C1 segment of cervical spinal cord (tissue), 14 donors: Measurements from ENCODE around the gene ARHGEF39.
A peak's percentile ranks its signal among the peaks of the same experiment; 100 is the strongest.

Experiments
- DNase-seq, 14 donors: peaks; one replicate each; lab custom pipeline; 2025; lab: John Stamatoyannopoulos, UW

Gene ARHGEF39, protein sequence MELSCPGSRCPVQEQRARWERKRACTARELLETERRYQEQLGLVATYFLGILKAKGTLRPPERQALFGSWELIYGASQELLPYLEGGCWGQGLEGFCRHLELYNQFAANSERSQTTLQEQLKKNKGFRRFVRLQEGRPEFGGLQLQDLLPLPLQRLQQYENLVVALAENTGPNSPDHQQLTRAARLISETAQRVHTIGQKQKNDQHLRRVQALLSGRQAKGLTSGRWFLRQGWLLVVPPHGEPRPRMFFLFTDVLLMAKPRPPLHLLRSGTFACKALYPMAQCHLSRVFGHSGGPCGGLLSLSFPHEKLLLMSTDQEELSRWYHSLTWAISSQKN

DNA sequence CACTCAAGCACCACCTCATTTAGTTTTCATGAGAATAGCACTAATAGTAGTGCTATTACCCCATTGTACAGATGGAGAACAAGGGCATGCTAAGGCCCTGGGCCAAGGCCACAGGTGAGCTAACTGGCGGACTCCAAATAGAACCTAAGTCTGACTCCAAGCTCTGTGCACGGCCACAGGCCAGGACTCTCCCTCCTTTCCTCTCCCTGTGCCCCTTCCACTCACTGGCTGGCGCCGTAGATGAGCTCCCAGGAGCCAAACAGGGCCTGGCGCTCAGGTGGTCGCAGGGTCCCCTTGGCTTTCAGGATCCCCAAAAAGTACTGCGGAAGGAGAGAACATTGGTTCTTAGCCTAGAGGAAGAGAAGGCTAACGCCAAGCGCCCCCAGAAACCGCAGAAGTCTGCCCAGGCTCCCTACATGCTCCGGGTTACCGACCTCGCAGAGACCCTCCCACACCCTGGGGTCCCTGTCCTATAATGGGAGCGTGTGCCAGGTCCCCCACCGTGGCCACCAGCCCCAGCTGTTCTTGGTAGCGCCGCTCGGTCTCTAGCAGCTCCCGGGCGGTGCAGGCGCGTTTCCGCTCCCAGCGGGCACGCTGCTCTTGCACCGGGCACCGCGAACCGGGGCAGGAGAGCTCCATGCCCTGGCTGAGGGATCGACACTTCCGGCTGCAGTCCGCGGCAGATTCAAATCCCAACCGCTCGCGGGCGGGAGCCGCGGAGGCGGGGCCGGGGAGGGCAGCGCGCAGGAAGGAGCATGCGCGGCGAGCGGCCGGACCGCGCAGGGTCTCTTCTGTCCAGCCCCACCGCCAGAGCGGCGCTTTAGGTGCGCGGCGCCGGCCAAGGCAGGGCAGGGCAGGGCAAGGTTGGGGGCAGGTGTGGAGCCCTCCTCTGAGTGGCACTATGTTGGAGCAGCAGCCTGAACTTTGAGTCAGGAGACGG lies at the start of gene ARHGEF39:
Gene ARHGEF39, minus strand, starts transcription at position 665 of the 940 bp plus-strand sequence. Its CDS starts 26 bp downstream, at position 639.
- peak in 11 of 14 donors; percentile 23 to 80 (median 56) for DNase-seq

DNA sequence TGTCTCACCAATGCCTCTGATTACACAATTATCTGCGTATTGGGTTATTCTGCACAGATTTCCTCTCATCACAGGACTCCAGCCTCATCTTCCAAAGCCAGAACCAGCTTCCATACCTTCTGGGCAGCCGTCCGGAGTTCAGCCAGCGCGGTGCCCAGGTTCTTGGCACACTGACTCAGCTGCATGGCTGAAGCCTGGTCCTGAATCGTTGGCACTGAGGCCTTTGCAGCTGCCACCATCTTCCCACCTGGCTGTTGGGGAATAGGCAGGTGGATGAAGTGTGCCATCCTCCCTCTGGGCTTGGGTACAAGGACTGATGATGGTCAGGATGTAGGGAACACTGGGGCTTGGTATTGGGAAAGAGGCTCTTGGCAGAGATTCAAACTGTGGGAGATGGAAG lies 49.1 kb upstream of the ARHGEF39 start:
- DNase-seq = peak in 1 of 14 donors; percentile 71

DNA sequence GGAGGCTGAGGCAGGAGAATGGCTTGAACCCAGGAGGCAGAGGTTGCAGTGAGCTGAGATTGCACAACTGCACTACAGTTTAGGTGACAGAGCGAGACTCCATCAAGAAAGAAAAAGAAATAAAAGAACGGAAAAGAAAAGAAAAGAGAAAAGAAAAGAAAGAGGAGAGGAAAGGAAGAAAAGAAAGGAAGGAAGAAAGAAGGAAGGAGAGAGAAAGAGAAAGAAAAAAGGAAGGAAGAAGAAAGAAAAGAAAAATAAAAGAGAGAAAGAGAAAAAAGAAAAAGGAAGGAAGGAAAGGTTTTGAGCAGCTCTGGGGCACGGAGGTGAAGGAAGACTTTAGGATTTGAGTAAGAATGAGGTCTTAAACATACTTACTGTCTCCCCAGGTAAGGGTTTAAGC lies 48.6 kb upstream of the ARHGEF39 start:
- no peak for DNase-seq

DNA sequence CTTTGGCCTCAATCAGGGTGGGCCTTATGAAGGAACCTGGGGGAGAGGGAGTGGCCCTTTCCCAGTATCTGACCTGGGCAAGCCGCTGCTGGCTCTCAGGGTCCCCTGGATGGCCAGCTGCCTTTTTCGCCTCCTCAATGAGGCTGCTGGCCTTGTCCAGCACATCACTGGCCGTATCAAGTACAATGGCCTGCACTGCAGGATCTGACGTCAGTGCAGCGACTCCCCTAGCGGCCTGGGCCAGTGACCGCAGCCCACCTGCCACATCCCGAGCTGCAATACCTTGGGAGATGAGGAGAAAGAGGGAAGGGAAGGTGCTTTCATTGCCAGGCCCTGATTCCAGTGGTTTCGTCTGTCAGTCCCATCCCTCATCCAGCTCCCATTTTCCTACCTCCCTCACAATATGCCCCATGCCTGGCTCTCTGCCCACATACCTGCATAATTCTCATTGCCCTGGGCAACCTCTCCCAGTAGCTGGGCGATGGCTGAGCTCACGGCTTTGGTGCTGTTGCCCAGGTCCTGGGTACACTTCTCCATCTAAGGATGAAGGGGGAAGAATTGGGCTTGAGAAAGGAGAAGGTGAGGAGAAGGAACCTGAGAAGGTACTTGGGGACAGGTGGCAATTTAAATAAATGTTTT lies 47.9 kb upstream of the ARHGEF39 start:
- no peak for DNase-seq

DNA sequence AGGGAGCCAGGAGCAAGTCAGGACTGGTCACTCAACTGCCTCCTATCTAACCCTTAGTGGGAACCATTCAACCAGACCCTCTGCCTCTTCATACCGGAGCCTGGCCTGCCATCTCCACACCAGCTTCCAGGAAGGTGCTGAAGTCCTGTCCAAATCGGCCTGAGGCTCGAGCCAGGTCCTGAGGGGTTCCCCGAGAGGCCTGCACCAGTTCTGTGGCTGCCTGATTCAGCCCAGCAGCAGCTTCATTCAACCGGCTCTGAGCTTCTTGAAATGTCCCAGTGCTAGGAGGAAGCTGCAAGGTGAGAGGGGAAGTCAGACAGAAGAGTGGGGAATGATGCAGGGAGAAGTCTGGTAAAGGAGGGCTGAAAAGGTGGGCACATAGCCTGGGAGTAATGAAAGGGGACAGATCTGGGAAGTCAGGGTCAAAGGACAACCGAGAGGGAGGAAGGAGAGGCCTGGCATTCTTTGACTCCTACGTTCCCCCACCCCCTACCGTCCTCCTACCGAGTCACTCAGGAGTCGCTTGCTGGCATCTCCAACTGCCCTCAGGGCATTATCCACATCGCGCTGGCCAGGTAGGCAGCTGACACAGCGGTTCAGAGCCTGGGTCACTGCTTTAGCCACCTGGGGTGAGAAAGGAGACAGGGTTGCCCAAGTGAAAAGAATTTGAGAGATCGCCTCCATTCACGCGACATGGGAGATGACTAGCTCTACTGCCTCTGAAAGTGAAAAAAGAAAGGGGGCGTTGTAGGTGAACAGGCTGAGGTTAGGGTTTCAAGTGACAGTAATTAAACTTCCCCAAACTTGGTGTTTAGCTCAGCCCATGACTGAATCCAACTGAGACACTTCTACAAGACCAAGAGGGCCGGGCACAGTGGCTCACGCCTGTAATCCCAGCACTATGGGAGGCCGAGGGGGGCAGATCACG lies 46.8 kb upstream of the ARHGEF39 start:
- no peak for DNase-seq

DNA sequence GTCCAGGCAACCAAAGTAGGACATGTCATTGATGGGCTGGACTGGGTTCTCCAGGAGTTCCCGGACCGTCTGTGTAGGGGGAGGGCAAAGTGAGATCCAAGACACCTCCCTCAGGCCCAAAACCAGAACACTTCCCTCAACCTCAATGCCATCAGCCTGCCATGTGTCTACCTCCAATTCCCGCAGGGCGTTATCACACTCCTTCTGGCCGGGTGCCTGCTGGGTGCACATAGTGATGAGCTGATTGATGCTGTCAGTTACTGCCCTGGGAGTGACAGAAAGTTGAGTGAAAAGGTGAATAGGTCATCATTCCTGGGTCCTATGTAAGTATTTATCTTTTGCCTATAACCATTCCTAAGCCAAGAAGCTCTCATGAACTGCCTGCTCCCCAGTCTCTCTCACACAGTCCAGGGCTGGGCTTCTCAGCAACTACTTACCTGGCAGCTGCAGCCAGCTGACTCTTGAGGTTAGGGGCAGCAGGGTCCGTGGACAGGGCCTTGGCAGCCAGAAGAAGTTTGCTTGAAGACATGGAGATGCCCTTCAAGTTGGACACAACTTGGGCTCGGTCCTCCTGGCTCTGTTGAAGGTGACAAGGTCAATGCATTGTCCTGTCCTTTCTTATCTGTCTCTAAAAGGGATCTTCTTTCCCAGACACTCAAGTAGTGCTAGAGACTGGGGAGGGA lies 46.0 kb upstream of the ARHGEF39 start:
- no peak for DNase-seq

DNA sequence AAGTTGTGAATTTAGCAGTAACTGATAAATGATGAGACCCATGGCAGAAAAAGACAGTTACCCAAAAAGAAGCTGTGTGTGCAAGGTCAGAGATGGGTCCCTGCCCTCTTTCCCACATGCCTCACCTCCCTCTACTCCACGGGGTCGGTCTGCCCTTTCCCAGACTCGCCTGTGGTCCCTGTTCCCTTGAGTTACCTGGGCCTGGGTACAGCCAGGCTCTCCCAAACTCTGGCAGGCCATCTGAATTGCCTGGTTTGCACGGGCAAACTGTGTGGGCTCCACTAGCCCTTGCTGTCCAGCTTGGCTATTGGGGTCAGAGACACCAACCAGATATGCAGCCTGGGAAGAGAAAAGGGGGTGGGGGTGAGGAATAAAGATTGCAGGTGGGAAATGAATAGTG lies 43.2 kb upstream of the ARHGEF39 start:
- no peak for DNase-seq

DNA sequence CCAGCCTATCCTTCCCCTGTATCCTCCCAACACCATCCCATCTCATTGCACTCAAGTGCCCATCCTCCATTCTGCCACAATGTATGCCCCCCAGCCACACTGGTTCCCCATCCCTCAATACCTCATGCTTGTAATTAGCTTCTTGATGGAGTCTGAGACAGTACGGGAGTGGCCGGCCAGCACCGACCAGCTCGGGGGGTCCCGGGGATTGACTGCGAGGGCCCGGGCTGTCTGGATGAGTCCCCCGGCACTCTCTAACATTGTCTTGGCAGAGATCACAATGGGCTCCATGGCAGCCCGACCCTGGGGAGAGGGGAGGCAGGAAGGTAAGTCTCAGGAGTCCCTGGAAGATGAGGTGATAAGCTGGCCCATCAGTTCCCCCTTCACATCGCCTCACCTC lies 42.0 kb upstream of the ARHGEF39 start:
- no peak for DNase-seq

DNA sequence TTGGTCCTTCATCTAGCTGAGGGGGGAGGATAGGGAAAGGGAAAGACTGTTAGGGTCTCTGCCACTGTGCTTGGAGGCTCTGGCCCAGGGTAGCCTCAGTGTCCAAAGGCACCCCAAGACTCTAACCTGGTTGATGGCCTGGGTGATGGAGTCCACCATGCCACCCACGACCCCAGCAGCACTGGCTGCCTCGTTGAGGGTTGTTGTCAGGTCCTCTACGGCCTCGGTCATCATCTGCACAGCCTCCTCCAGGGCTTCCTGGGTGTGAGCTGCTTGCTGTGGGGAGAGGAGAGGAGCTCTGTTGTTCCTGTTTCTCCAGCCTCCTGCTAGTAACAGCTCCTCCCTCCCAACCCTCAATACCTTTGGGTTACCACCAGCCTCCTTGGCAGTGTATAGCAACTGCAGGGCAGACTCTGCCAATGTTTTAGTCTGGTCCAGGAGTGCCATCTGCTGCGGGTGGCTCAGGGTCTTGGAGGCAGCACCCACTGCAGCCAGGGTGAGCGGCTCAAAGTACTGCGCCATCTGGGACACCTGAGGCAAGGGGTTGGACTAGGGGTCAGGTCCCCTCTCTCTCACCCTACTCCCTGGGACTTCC lies 40.9 kb upstream of the ARHGEF39 start:
- peak in 1 of 14 donors; percentile 92 for DNase-seq

DNA sequence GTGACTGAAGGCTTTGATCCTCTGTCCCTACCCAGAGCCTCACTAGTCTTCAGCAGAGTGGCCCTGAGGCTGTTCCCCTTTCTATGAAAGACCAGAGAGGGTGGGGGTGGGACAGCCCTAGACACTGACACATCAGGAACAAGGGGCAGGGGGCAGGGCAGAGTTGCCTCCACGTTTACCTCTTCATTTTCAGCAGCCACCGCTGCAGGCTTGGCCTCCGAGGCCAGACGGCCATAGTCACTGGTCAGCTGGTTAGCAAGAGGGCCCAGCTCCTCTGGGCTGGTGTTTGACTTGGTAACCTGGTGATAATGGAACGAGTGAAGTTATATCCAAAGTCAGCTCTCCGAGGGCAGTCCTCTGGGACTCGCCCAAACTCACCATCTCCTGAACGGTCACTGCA lies 40.4 kb upstream of the ARHGEF39 start:
- no peak for DNase-seq

DNA sequence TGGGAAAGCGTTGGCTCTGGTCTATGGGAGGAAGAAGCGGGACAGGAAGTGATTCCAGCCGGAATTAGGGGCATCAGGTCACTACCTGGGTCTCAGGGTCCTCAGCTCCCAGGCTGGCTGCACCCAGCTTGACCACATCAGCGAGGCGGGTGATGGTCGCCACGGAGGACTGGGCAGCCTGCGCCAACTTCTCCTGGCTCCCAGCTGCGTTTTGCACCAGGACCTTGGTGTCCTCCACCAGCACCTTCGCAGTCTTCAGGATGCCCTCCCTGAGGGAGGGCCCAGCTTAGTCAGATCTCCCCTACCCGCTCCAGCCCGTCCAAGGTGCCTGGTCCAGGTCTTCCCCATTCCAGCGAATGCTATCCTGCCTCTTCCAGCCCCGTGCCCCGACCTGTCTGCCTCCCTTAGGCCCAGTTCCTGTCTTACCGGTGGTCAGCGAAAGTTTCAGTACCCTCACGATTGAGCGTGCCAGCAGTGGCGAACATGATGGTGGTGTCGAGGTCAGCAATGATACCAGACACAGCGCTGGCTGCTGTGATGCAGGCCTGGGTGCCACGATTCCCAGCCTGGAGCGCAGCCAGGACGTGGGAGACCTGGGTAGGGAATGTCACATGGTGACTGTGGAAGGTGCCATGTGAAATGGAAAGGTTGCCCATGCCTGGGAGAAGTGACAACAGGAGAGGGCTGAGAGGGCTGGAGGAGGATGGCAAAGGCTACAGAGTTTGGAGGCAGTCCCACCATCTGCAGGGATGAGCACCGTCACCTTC lies 39.1 kb upstream of the ARHGEF39 start:
- DNase-seq = no peak

DNA sequence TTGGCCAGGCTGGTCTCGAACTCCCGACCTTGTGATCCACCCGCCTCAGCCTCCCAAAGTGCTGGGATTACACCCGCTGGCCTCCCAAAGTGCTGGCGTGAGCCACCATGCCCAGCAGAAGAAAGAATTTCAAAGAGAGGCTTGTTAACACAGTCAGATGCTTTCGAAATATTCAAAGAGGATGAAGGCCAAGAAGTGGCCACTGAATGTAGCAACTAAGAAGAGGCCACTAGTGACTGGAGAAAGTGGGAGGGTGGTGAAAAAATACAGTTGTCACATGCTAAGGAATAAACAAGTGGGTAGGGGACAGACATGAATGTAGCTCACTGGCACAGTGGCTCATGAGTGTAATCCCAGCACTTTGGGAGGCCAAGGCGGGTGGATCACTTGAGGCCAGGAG lies 37.7 kb upstream of the ARHGEF39 start:
- no peak for DNase-seq

DNA sequence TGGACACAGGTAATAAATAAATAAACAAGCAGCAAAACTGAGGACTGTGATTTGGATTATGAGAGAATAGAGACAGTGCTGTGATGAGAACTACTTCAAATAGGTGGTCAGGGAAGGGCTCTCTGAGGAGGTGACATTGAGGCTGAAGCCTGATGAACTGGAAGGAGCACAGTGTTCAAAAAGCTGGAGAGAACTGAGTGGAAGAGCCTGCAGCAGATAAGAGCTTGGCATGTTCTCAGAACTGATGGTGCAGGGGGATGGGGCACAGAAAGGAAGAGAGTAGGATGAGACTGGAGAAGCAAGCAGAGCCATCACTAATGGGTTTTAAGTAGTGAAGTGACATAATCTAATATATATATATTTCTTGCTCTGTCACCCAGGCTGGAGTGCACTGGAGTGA lies 35.9 kb upstream of the ARHGEF39 start:
- DNase-seq = no peak

DNA sequence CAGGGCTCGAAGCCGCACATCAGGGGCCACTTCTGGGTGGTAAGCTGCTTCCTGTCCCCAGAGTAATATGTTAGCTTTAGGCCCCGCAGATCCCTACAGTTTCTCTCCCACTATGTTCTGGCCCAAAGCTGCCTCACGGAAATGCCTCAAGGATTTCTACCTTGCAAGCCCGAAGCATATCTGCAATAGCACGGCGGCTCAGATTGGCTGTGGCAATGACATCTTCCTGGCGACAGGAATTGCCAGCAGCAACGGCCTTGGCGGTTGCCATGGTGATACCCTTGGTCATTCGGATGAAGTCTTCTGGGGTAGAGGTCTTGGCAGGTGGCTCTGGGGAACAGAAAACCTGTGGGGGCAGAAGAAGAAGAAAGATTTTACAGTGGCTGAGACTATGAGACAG lies 35.0 kb upstream of the ARHGEF39 start:
- DNase-seq = no peak

DNA sequence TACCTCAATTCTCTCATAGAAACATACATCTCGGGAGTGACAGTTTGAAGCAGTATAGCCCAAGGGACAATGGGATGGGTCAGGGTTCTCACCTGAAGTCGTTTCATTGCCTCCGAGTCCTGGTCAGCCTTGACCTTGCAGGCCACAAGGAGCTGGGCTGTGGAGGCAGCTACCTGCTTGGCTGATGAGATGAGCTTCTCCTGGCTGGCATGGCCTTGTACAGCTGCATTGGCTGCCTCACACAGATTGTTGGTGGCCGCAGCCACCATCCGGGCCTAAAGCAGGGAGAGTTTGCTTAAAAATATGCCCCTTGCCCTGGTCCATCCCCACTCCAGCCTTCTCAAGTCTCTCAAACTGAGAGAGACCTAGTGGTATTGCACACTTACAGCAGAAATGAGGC lies 33.2 kb upstream of the ARHGEF39 start:
- no peak for DNase-seq

DNA sequence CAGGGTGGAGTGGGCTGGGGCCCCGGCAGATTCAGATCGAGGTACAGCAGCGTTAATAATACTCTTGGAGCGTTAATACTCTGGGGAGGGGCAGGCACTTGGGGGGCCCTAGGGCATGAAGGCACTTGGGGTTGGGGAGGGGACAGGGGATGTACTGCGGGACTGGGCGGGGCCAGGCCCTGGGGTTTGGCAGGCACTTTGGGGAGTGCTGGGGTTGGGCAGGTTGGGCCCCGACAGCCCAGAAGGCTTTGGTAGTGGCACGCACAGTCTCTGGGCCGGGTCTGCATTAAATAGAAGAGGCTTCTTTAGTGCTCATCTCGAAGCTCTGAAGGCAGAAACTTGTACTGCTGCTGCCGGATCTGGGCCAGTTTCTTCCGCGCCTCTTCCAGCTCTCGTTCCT lies 32.5 kb upstream of the ARHGEF39 start:
- DNase-seq = no peak

DNA sequence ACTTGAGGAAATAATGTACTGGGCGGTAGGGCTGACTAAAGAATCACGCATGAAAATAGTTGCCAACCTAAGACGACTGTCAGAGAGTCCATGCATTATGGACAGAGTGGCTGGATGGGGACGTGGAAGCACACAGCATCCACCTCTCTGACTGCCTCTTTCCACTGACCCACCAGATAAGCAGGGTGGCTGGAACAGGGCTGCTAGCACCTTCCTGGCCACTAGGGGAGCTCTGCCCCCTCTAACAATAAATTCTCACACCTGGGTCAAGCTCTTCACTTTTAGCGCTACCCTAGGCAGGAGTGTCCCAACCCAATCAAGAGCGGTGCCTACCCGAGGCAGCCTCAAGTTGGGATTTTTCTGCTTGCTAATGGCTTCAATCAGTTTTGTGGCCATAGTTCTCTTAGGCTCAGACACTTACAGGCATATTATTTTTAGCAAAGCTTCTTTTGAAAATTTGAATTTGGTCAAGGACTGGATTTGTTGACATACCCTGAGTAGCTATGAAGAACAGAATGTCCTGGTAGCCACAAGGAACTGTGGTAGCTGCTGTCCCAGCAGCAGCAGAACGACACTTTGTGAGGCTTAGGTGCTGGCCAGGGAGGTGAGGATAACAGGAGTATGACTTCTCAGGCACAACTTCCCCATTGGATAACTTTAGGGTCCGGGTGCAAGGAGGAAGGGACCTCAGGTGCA lies 31.7 kb upstream of the ARHGEF39 start:
- peak in 6 of 14 donors; percentile 5 to 56 (median 15) for DNase-seq

DNA sequence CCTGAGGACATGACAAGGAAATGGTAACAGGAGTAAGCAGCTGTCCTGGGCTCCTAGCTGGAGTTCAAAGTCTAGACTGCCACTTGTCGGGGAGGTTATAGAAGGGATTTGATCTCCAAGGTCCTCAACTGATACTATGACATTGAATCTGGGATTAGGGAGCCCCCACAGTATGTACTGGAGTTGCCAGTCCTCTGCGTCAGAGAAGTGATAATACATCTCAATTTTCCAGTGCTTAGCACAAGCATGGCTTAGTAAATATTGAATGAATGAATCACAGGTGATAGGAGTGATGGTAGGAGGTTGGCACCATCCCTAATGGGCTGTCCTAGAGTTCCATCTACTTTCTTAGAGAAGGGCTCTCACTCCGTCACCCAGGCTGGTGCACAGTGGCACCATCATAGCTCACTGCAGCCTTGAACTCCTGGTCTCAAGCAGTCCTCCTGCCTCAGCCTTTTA lies 31.0 kb upstream of the ARHGEF39 start:
- no peak for DNase-seq
